Smooth muscle cell (in vitro differentiated cells): ENCODE results near the gene CAPZB. TPM values are rescaled to one million over a fixed set of nuclear protein-coding genes. Genes with fewer than 3 reads are reported as not detected.

Source experiments
- DNase-seq: peaks from one replicate; lab custom pipeline; 2025; ENCODE audit not compliant: unreplicated experiment; lab: John Stamatoyannopoulos, UW
- H2AFZ ChIP-seq: fragments of 200-600 bp; sonication (generic); 2 replicates; pipeline ENCODE4 v1.6.0; 2016; ENCODE audit warnings: antibody characterized with exemption, low read depth, mild to moderate bottlenecking
- H3F3A ChIP-seq: fragments of 200-600 bp; sonication (generic); 2 replicates; pipeline ENCODE4 v1.6.0; 2017; ENCODE audit warnings: antibody characterized with exemption, low read depth
- H3K27ac ChIP-seq: fragments of 200-600 bp; sonication (generic); 2 replicates; pipeline ENCODE4 v1.5.1; 2016; ENCODE audit warnings: low read depth, mild to moderate bottlenecking
- H3K27me3 ChIP-seq: fragments of 200-600 bp; sonication (generic); 2 replicates; pipeline ENCODE4 v1.6.1; 2016; ENCODE audit warnings: low read depth, mild to moderate bottlenecking
- H3K36me3 ChIP-seq: fragments of 200-600 bp; sonication (generic); 2 replicates; pipeline ENCODE4 v1.5.1; 2016; ENCODE audit warnings: low read depth
- H3K4me1 ChIP-seq: fragments of 200-600 bp; sonication (generic); 2 replicates; pipeline ENCODE4 v1.5.1; 2016; ENCODE audit warnings: low read depth
- H3K4me2 ChIP-seq: fragments of 200-600 bp; sonication (generic); 2 replicates; pipeline ENCODE4 v1.6.0; 2016; ENCODE audit warnings: mild to moderate bottlenecking
- H3K4me3 ChIP-seq: fragments of 200-600 bp; sonication (generic); 2 replicates; pipeline ENCODE4 v1.5.1; 2016; ENCODE audit warnings: mild to moderate bottlenecking
- H3K79me2 ChIP-seq: fragments of 200-600 bp; sonication (generic); 2 replicates; pipeline ENCODE4 v1.6.0; 2016; ENCODE audit warnings: low read depth, mild to moderate bottlenecking
- H3K9ac ChIP-seq: fragments of 200-600 bp; sonication (generic); 2 replicates; pipeline ENCODE4 v1.6.0; 2016; ENCODE audit warnings: low read depth
- H3K9me3 ChIP-seq: fragments of 200-600 bp; sonication (generic); replicated peaks from 2 replicates; pipeline ENCODE4 v1.5.1; 2016; ENCODE audit warnings: low read depth
- H4K20me1 ChIP-seq: fragments of 200-600 bp; sonication (generic); 2 replicates; pipeline ENCODE4 v1.6.0; 2016; ENCODE audit warnings: low read depth
- WGBS: methylation state at CpG from one replicate; pipeline ENCODE4 v1.1.7; 2016; ENCODE audit warnings: low lambda C conversion rate; 5-methylcytosine and 5-hydroxymethylcytosine counted together
- polyA plus RNA-seq: library from polyadenylated mRNA; unstranded; fragments of >200 nt; fragmentation: Nextera tagmentation; extraction: Ambion mirVana; gene quantifications from 2 replicates; pipeline ENCODE4 v1.2.1, GENCODE V29; 2016
- total RNA-seq: library from RNA; depleted of rRNA; stranded (reverse); fragments of >200 nt; gene quantifications from 2 replicates; pipeline ENCODE4 v1.2.3, GENCODE V29; 2014
- TF ChIP-seq, protein P1 (sequence below): fragments of 200-600 bp; sonication (generic); IDR thresholded peaks from 2 replicates; pipeline ENCODE4 v1.5.1; 2017; ENCODE audit warnings: borderline replicate concordance, mild to moderate bottlenecking, antibody characterized with exemption; ENCODE audit not compliant: insufficient read depth, poor library complexity, severe bottlenecking

The CAPZB gene
- total and polyA plus RNA-seq, 2 experiments from 2014 or later: 205 to 405 TPM

- H3K9ac ChIP-seq: no peak overlapping the region
- 98% methylated on average over 23 of the region's 23 CpGs for WGBS
- no peak for DNase-seq
- H3K27ac ChIP-seq: no peak overlapping the region
- H3K4me3 ChIP-seq: no peak overlapping the region
- H4K20me1 ChIP-seq: peaks cover 11% of the 10 kb centered on the region
- no peaks in the 10 kb centered on the region for H3K36me3 ChIP-seq
- no peak overlapping the region for H3K4me2 ChIP-seq
- no peaks in the 10 kb centered on the region for H3F3A ChIP-seq
- no peaks in the 10 kb centered on the region for H3K9me3 ChIP-seq
- no peak overlapping the region for H2AFZ ChIP-seq
- no peaks in the 10 kb centered on the region for H3K79me2 ChIP-seq
- TF ChIP-seq, protein P1, sequence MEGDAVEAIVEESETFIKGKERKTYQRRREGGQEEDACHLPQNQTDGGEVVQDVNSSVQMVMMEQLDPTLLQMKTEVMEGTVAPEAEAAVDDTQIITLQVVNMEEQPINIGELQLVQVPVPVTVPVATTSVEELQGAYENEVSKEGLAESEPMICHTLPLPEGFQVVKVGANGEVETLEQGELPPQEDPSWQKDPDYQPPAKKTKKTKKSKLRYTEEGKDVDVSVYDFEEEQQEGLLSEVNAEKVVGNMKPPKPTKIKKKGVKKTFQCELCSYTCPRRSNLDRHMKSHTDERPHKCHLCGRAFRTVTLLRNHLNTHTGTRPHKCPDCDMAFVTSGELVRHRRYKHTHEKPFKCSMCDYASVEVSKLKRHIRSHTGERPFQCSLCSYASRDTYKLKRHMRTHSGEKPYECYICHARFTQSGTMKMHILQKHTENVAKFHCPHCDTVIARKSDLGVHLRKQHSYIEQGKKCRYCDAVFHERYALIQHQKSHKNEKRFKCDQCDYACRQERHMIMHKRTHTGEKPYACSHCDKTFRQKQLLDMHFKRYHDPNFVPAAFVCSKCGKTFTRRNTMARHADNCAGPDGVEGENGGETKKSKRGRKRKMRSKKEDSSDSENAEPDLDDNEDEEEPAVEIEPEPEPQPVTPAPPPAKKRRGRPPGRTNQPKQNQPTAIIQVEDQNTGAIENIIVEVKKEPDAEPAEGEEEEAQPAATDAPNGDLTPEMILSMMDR: no peak
- no peaks in the 10 kb centered on the region for H3K4me1 ChIP-seq
- no peaks in the 10 kb centered on the region for H3K27me3 ChIP-seq
Observed at GRCh38 chr1:19323987-19324664, 161.2 kb downstream of the CAPZB start.

- Histone ChIP-seq H3K4me1 (no peaks in the 10 kb centered on the region), H3K36me3 (no peaks in the 10 kb centered on the region), H3K27ac (no peak overlapping the region), H3K4me2 (no peak overlapping the region), H4K20me1 (peaks cover 15% of the 10 kb centered on the region), H3F3A (no peaks in the 10 kb centered on the region), H3K4me3 (no peak overlapping the region), H2AFZ (no peak overlapping the region), H3K9me3 (no peaks in the 10 kb centered on the region), H3K9ac (no peak overlapping the region), H3K79me2 (no peaks in the 10 kb centered on the region), H3K27me3 (no peaks in the 10 kb centered on the region)
- WGBS: 95% methylated on average over 10 of the region's 10 CpGs
- DNase-seq: no peak
- TF ChIP-seq, protein P1: no peak
Observed at GRCh38 chr1:19322481-19322880, 162.9 kb downstream of the CAPZB start.

- H3K9ac ChIP-seq: no peak overlapping the region
- H3K36me3 ChIP-seq: no peaks in the 10 kb centered on the region
- H3K4me2 ChIP-seq: no peak overlapping the region
- H4K20me1 ChIP-seq: peaks cover 21% of the 10 kb centered on the region
- no peak overlapping the region for H3K4me3 ChIP-seq
- no peaks in the 10 kb centered on the region for H3K27me3 ChIP-seq
- H3K9me3 ChIP-seq: no peaks in the 10 kb centered on the region
- DNase-seq: no peak
- TF ChIP-seq, protein P1: no peak
- no peaks in the 10 kb centered on the region for H3K4me1 ChIP-seq
- no peak overlapping the region for H3K27ac ChIP-seq
- no peak overlapping the region for H2AFZ ChIP-seq
- no peaks in the 10 kb centered on the region for H3F3A ChIP-seq
- H3K79me2 ChIP-seq: no peaks in the 10 kb centered on the region
- 89% methylated on average over 3 of the region's 3 CpGs for WGBS
Observed at GRCh38 chr1:19321071-19321470, 164.3 kb downstream of the CAPZB start.

DNA sequence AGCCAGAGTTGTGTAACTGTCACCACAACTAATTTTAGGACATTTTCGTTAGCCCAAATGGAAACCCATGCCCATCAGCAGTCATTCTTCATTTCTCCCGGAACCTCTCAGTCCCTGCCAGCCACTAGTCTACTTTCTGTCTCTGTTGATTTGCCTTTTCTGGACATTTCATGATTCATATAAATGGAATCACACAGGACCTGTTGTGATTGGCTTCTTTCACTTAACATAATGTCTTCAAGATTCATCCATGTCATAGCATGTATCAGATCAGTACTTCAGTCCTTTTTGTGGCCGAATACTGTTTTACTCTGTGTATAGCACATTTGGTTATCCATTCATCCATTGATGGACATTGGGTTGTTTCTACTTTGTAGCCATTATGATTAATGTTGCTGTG lies 166.1 kb downstream of the CAPZB start:
- Histone ChIP-seq H3K27ac (no peak overlapping the region), H3K9ac (no peak overlapping the region), H3K79me2 (no peaks in the 10 kb centered on the region), H3K4me3 (no peak overlapping the region), H3K4me2 (no peak overlapping the region), H3K36me3 (no peaks in the 10 kb centered on the region), H3K27me3 (no peaks in the 10 kb centered on the region), H2AFZ (no peak overlapping the region), H3K9me3 (no peaks in the 10 kb centered on the region), H3K4me1 (no peaks in the 10 kb centered on the region), H3F3A (no peaks in the 10 kb centered on the region), H4K20me1 (peaks cover 21% of the 10 kb centered on the region)
- WGBS: 97% methylated on average over 3 of the region's 3 CpGs
- TF ChIP-seq, protein P1: no peak
- DNase-seq: no peak
